ENCODE measurements around the gene HOXA9. TPM values are rescaled to one million over a fixed set of nuclear protein-coding genes. Genes with fewer than 3 reads are reported as not detected.

HOXA9 gene
- total and polyA plus RNA-seq, 2 of the 4 experiments (the other 2 are of a cell fraction) = 0.18 to 0.32 TPM

- 20% methylated on average over 14 of the region's 47 CpGs; no CpG with 5 or more reads in 1 of the 2 experiments for WGBS, 2 experiments (ENCODE audit: extremely low coverage in 2 of 2, insufficient read length in 1 of 2)
- Histone ChIP-seq H2AFZ (replicated peaks; ENCODE audit: low read length, poor library complexity) (peak overlapping the region; percentile 90), H4K5ac (ENCODE audit: low read depth, low read length) (peak overlapping the region; percentile 76), H3K4me1 (ENCODE audit: control insufficient read depth, insufficient read depth, low read length) (peaks cover 18% of the 10 kb centered on the region), H3K56ac (ENCODE audit: extremely low read depth, insufficient read depth, low read length) (peak overlapping the region; percentile 22; the same call in 1 of the 2 replicates), H3K14ac (replicated peaks; ENCODE audit: low read depth, low read length) (peak overlapping the region; percentile 72), H2AK5ac (ENCODE audit: low read depth, low read length) (0 out of 2 replicates have a peak overlapping the region, but pooled peaks have one; percentile 17), H2AK9ac (replicated peaks; ENCODE audit: low read depth, low read length, poor library complexity) (peak overlapping the region; percentile 69), H3K79me1 (ENCODE audit: low read depth in 1 of 2, low read length in 2 of 2) (peaks cover 9 to 34% of the 10 kb centered on the region in 2 experiments; a peak in 3 of 4 replicates), H3K36me3 (ENCODE audit: control insufficient read depth, insufficient read depth, low read length) (peaks cover 9% of the 10 kb centered on the region), H4K91ac (ENCODE audit: insufficient read depth, low read depth, low read length) (peak overlapping the region; percentile 76), H2BK20ac (ENCODE audit: low read depth, low read length) (peak overlapping the region; percentile 30; the same call in 1 of the 2 replicates), H3K23ac (ENCODE audit: low read depth, low read length) (peak overlapping the region; percentile 47; the same call in 1 of the 2 replicates), H3K4me3 (ENCODE audit: insufficient read depth, low read depth, low read length) (peak overlapping the region; percentile 40), H2BK5ac (ENCODE audit: low read depth, low read length, poor library complexity, severe bottlenecking) (peak overlapping the region; percentile 66), H2BK120ac (ENCODE audit: low read depth, low read length) (peak overlapping the region; percentile 73), H3K27ac (ENCODE audit: insufficient read depth, low read length) (peak overlapping the region; percentile 80), H3K27me3 (ENCODE audit: control insufficient read depth, insufficient read depth, low read length) (no peaks in the 10 kb centered on the region), H3K18ac (ENCODE audit: low read depth, low read length) (peak overlapping the region; percentile 77), H3K9ac (ENCODE audit: low read depth, low read length) (peak overlapping the region; percentile 87), H3K4ac (ENCODE audit: low read depth, low read length) (peak overlapping the region; percentile 79), H4K20me1 (ENCODE audit: insufficient read depth, low read length) (no peaks in the 10 kb centered on the region), H3K9me1 (ENCODE audit: insufficient read depth, low read length) (no peaks in the 10 kb centered on the region), H4K8ac (ENCODE audit: low read depth in 2 of 2, low read length in 2 of 2) (peak overlapping the region; percentile 76 to 84), H3K9me3 (ENCODE audit: control insufficient read depth, insufficient read depth, low read length) (no peaks in the 10 kb centered on the region), H3K4me2 (ENCODE audit: low read depth, low read length) (peak overlapping the region; percentile 83), H2BK15ac (ENCODE audit: low read depth, low read length) (peak overlapping the region; percentile 63; the same call in 2 of the 3 replicates)
- TF ChIP-seq POLR2A (IDR thresholded peaks at IDR 0.05; ENCODE audit: low read depth, low read length) (peak; percentile 61), MAFK (IDR thresholded peaks at IDR 0.05; ENCODE audit: low read depth, low read length) (no peak)
- BruUV-seq (replicated peaks) = no TSS peak
- intact Hi-C loops (cut with micrococcal nuclease) (loop anchor here (5.0 kb wide), 1 partner anchor 1053 kb away; no protein-coding TSS in a partner anchor), dilution Hi-C loops (cut with HindIII; ENCODE audit: low sequenced_read_pairs, unreplicated experiment) (no loop called here), in situ Hi-C loops (cut with MboI; ENCODE audit: low sequenced_read_pairs) (loop anchor here (10.0 kb wide), 1 partner anchor 951 kb away; no protein-coding TSS in a partner anchor)
- ATAC-seq (ENCODE audit: low read depth) (no peak), DNase-seq (no peak)
- ChIA-PET POLR2A (ENCODE audit: unreplicated experiment) (no interaction called here), CTCF (interaction anchor here (1.9 kb wide), 1 partner anchor 34 kb away, joined by 5 read pairs; no protein-coding TSS in a partner anchor)
These were observed 20.0 kb downstream of the HOXA9 start for GRCh38 chr7:27145165-27145913.

All from IMR-90 (cell line).